GM18519 (cell line): Measurements from ENCODE around the gene KIAA0753.
A peak's percentile ranks its signal among the peaks of the same experiment; 100 is the strongest.
"Not testable (repeated sequence)": the region's sequence is repeated elsewhere in the genome, so short reads cannot be mapped to it uniquely, and the experiment has no call there.

ENCODE experiments used
- ATAC-seq: cut with Tn5 transposase; IDR thresholded peaks from one replicate; pipeline ENCODE4 v1.9.1; 2021; ENCODE audit warnings: mild to moderate bottlenecking, moderate library complexity; ENCODE audit not compliant: unreplicated experiment, low FRiP score

KIAA0753 gene

GRCh38 chr17:6669479-6670212 is 29.1 kb upstream of the KIAA0753 start:
- ATAC-seq, result no peak

- no peak for ATAC-seq
Observed at GRCh38 chr17:6668727-6669425, 28.4 kb upstream of the KIAA0753 start.

- ATAC-seq, result no peak
Observed at GRCh38 chr17:6668219-6668618, 27.7 kb upstream of the KIAA0753 start.

- ATAC-seq, result no peak
Observed at GRCh38 chr17:6667516-6667915, 27.0 kb upstream of the KIAA0753 start.

GRCh38 chr17:6666557-6666956 is 26.0 kb upstream of the KIAA0753 start:
- ATAC-seq, result no peak

GRCh38 chr17:6666077-6666521 is 25.6 kb upstream of the KIAA0753 start:
- ATAC-seq, result no peak

- ATAC-seq, result not testable (repeated sequence)
Observed at GRCh38 chr17:6663200-6663599, 22.7 kb upstream of the KIAA0753 start.

- no peak for ATAC-seq
Observed at GRCh38 chr17:6661464-6661848, 20.9 kb upstream of the KIAA0753 start.

GRCh38 chr17:6660805-6661463 is 20.4 kb upstream of the KIAA0753 start:
- no peak for ATAC-seq

GRCh38 chr17:6660101-6660500 is 19.6 kb upstream of the KIAA0753 start:
- no peak for ATAC-seq

GRCh38 chr17:6658411-6658810 is 17.9 kb upstream of the KIAA0753 start:
- ATAC-seq, result not testable (repeated sequence)

GRCh38 chr17:6657633-6658287 is 17.2 kb upstream of the KIAA0753 start:
- no peak for ATAC-seq

- not testable (repeated sequence) for ATAC-seq
Observed at GRCh38 chr17:6656797-6657632, 16.5 kb upstream of the KIAA0753 start.

- ATAC-seq, result not testable (repeated sequence)
Observed at GRCh38 chr17:6655732-6656361, 15.3 kb upstream of the KIAA0753 start.

- no peak for ATAC-seq
Observed at GRCh38 chr17:6654841-6655731, 14.6 kb upstream of the KIAA0753 start.

GRCh38 chr17:6651919-6652452 is 11.5 kb upstream of the KIAA0753 start:
- ATAC-seq, result peak; percentile 14

GRCh38 chr17:6651354-6651918 is 10.9 kb upstream of the KIAA0753 start, which contains the start of the genes C17orf100 and MED31:
TSS of gene C17orf100 (plus strand) at chr17:6651762. CDS start at chr17:6651914, 152 bp downstream.
TSS of gene MED31 (minus strand) at chr17:6651605. CDS start at chr17:6651528, 77 bp downstream.
- ATAC-seq, result peak; percentile 48

- no peak for ATAC-seq
Observed at GRCh38 chr17:6648181-6648580, 7.7 kb upstream of the KIAA0753 start.
